ENCODE results near the gene DOCK4. TPM values are rescaled to one million over a fixed set of nuclear protein-coding genes. Genes with fewer than 3 reads are reported as not detected.

The DOCK4 gene
- polyA plus RNA-seq, 1 donor (not counting 4 experiments of a cell fraction or from before 2014, with no cell fraction given), result 13.9 TPM

GRCh38 chr7:112081778-112082177, 124.4 kb downstream of the DOCK4 start:
- Histone ChIP-seq H3K27me3 (ENCODE audit: control insufficient read depth, extremely low read depth, insufficient read depth, low read length) (no peaks in the 10 kb centered on the region), H4K20me1 (ENCODE audit: control insufficient read depth, extremely low read depth, insufficient read depth, low read length) (no peaks in the 10 kb centered on the region), H3K36me3 (ENCODE audit: control insufficient read depth in 2 of 2, extremely low read depth in 1 of 2, insufficient read depth in 2 of 2, low read length in 2 of 2) (no peaks in the 10 kb centered on the region), H3K79me2 (ENCODE audit: control insufficient read depth, insufficient read depth, low read length) (peaks cover 13% of the 10 kb centered on the region), H3K9ac (ENCODE audit: control insufficient read depth, extremely low read depth, insufficient read depth, low read length) (no peak overlapping the region), H3K9me1 (ENCODE audit: control insufficient read depth, extremely low read depth, insufficient read depth, low read length) (no peaks in the 10 kb centered on the region), H3K4me2 (ENCODE audit: control insufficient read depth, extremely low read depth, insufficient read depth, low read depth, low read length) (no peak overlapping the region), H3K27ac (ENCODE audit: control insufficient read depth, insufficient read depth, low read length) (no peak overlapping the region), H2AFZ (ENCODE audit: control insufficient read depth, low read length) (no peak overlapping the region), H3K9me3 (ENCODE audit: control insufficient read depth, low read depth, low read length) (no peaks in the 10 kb centered on the region), H3K4me1 (ENCODE audit: control insufficient read depth, extremely low read depth, insufficient read depth, low read length) (peaks cover 24% of the 10 kb centered on the region), H3K4me3 (ENCODE audit: control insufficient read depth in 2 of 3, extremely low read depth in 1 of 3, insufficient read depth in 2 of 3, low read depth in 1 of 3, low read length in 3 of 3) (no peak overlapping the region)
- no peak for DNase-seq (ENCODE audit: low read depth, low spot score)
- TF ChIP-seq EZH2 (IDR thresholded peaks at IDR 0.05; ENCODE audit: low read length), result no peak
- no peak for TF ChIP-seq CTCF (optimal IDR thresholded peaks at IDR 0.05 in 1 of 3, IDR thresholded peaks at IDR 0.05 in 1 of 3, conservative IDR thresholded peaks at IDR 0.05 in 1 of 3; ENCODE audit: extremely low read depth in 1 of 3, insufficient read depth in 2 of 3, low read length in 3 of 3)
- dilution Hi-C loops (cut with MboI; ENCODE audit: extremely low pct_ligation_motif_present, low sequenced_read_pairs), result no loop called here
- no peak for FAIRE-seq

- Histone ChIP-seq H3K9ac (ENCODE audit: control insufficient read depth, extremely low read depth, insufficient read depth, low read length) (no peak overlapping the region), H3K27ac (ENCODE audit: control insufficient read depth, insufficient read depth, low read length) (peak overlapping the region; percentile 25), H3K4me1 (ENCODE audit: control insufficient read depth, extremely low read depth, insufficient read depth, low read length) (peaks cover 24% of the 10 kb centered on the region), H4K20me1 (ENCODE audit: control insufficient read depth, extremely low read depth, insufficient read depth, low read length) (no peaks in the 10 kb centered on the region), H3K4me3 (ENCODE audit: control insufficient read depth in 2 of 3, extremely low read depth in 1 of 3, insufficient read depth in 2 of 3, low read depth in 1 of 3, low read length in 3 of 3) (no peak overlapping the region), H2AFZ (ENCODE audit: control insufficient read depth, low read length) (no peak overlapping the region), H3K4me2 (ENCODE audit: control insufficient read depth, extremely low read depth, insufficient read depth, low read depth, low read length) (no peak overlapping the region), H3K9me3 (ENCODE audit: control insufficient read depth, low read depth, low read length) (no peaks in the 10 kb centered on the region), H3K27me3 (ENCODE audit: control insufficient read depth, extremely low read depth, insufficient read depth, low read length) (no peaks in the 10 kb centered on the region), H3K9me1 (ENCODE audit: control insufficient read depth, extremely low read depth, insufficient read depth, low read length) (no peaks in the 10 kb centered on the region), H3K36me3 (ENCODE audit: control insufficient read depth in 2 of 2, extremely low read depth in 1 of 2, insufficient read depth in 2 of 2, low read length in 2 of 2) (no peaks in the 10 kb centered on the region), H3K79me2 (ENCODE audit: control insufficient read depth, insufficient read depth, low read length) (peaks cover 13% of the 10 kb centered on the region)
- no peak for TF ChIP-seq CTCF (optimal IDR thresholded peaks at IDR 0.05 in 1 of 3, IDR thresholded peaks at IDR 0.05 in 1 of 3, conservative IDR thresholded peaks at IDR 0.05 in 1 of 3; ENCODE audit: extremely low read depth in 1 of 3, insufficient read depth in 2 of 3, low read length in 3 of 3)
- no peak for TF ChIP-seq EZH2 (IDR thresholded peaks at IDR 0.05; ENCODE audit: low read length)
- dilution Hi-C loops (cut with MboI; ENCODE audit: extremely low pct_ligation_motif_present, low sequenced_read_pairs), result no loop called here
- FAIRE-seq (no peak), DNase-seq (ENCODE audit: low read depth, low spot score) (no peak)
Measured at GRCh38 chr7:112080978-112081377, 125.2 kb downstream of the DOCK4 start.
